Progenitor cell of endocrine pancreas (in vitro differentiated cells): ENCODE results near the gene TMEM190. TPM values are rescaled to one million over a fixed set of nuclear protein-coding genes. Genes with fewer than 3 reads are reported as not detected.

Source experiments
- DNase-seq: peaks from one replicate; pipeline ENCODE4 v3.0.0; 2021; ENCODE audit warnings: low spot score; ENCODE audit not compliant: unreplicated experiment
- H3K27ac Mint-ChIP-seq: 2 replicates; pipeline ENCODE4 v1.8.0; 2021; ENCODE audit warnings: mild to moderate bottlenecking, moderate library complexity, mixed read lengths
- H3K27me3 Mint-ChIP-seq: 2 replicates; pipeline ENCODE4 v1.8.0; 2021; ENCODE audit warnings: mixed read lengths
- H3K36me3 Mint-ChIP-seq: 2 replicates; pipeline ENCODE4 v1.8.0; 2022; ENCODE audit warnings: mixed read lengths; ENCODE audit not compliant: insufficient read depth
- H3K4me1 Mint-ChIP-seq: 2 replicates; pipeline ENCODE4 v1.8.0; 2021; ENCODE audit warnings: low read depth, mixed read lengths
- H3K4me3 Mint-ChIP-seq: 2 replicates; pipeline ENCODE4 v1.8.0; 2021; ENCODE audit warnings: low read depth, mild to moderate bottlenecking, moderate library complexity, mixed read lengths
- H3K9me3 Mint-ChIP-seq: 2 replicates; pipeline ENCODE4 v1.8.0; 2021; ENCODE audit warnings: low read depth, mixed read lengths
- CTCF ChIP-seq: fragments of 200-600 bp; sonication (generic); IDR thresholded peaks from one replicate; pipeline ENCODE4 v1.5.0; 2021; ENCODE audit warnings: antibody characterized with exemption, mild to moderate bottlenecking; ENCODE audit not compliant: unreplicated experiment
- total RNA-seq: library from RNA; stranded (reverse); gene quantifications from 2 replicates; pipeline ENCODE4 v1.2.1, GENCODE V29; 2021

Gene TMEM190
- total RNA-seq, 1 donor from 2014 or later: 2.3 TPM

- DNase-seq: no peak
- Mint-ChIP-seq H3K27me3 (peaks cover 32% of the 10 kb centered on the region), H3K4me1 (peaks cover 6% of the 10 kb centered on the region), H3K27ac (peak overlapping the region; percentile 20), H3K4me3 (no peak overlapping the region), H3K9me3 (no peaks in the 10 kb centered on the region), H3K36me3 (peaks cover 8% of the 10 kb centered on the region)
- TF ChIP-seq CTCF: no peak
Observed at GRCh38 chr19:55348317-55349034, 28.1 kb upstream of the TMEM190 start.

DNA sequence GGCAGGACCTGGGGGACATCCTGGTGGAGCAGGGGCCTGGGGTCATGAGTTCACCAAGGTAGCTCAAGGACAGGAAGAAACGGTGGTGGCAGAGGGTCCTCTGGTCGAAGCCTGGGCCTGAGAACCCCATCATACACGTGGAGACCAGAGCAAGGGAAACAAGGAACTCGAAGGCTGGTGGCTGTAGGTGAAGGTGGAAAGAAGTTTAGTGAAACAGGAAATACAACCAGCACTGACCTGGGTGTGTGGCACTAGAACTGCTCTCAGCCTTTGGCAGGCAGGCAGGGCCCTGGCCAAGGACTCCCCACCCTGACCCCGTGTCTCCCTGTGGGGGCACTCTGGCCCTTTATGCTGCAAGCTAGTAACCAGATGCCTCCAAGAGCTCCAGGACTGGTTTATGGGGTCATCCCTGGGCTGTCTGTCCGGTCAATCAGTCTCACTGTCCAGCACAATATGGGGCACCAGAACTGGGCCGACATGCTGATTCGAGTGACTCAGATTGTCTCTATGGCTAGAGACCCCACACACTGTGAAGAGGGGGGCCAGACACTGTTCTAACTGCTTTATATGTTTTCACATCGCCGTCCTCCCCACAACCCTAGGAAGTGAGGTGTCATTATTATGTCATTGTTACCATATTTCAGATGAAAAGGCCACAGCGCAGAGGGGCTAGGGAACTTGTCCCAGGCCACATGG is 25.9 kb upstream of the TMEM190 start:
- no peak overlapping the region for H3K27ac Mint-ChIP-seq
- no peaks in the 10 kb centered on the region for H3K9me3 Mint-ChIP-seq
- H3K36me3 Mint-ChIP-seq: peaks cover 2% of the 10 kb centered on the region
- peaks cover 6% of the 10 kb centered on the region for H3K4me1 Mint-ChIP-seq
- no peak for DNase-seq
- peaks cover 44% of the 10 kb centered on the region for H3K27me3 Mint-ChIP-seq
- no peak for TF ChIP-seq CTCF
- H3K4me3 Mint-ChIP-seq: no peak overlapping the region

GRCh38 chr19:55352040-55352439 is 24.6 kb upstream of the TMEM190 start:
- Mint-ChIP-seq H3K27me3 (peaks cover 56% of the 10 kb centered on the region), H3K27ac (no peak overlapping the region), H3K9me3 (no peaks in the 10 kb centered on the region), H3K4me1 (peaks cover 6% of the 10 kb centered on the region), H3K4me3 (no peak overlapping the region), H3K36me3 (peaks cover 2% of the 10 kb centered on the region)
- no peak for TF ChIP-seq CTCF
- DNase-seq: no peak

- Mint-ChIP-seq H3K4me3 (no peak overlapping the region), H3K27me3 (peaks cover 63% of the 10 kb centered on the region), H3K4me1 (peaks cover 6% of the 10 kb centered on the region), H3K27ac (no peak overlapping the region), H3K9me3 (no peaks in the 10 kb centered on the region), H3K36me3 (peaks cover 2% of the 10 kb centered on the region)
- no peak for DNase-seq
- no peak for TF ChIP-seq CTCF
Observed at GRCh38 chr19:55352549-55353145, 24.0 kb upstream of the TMEM190 start.

DNA sequence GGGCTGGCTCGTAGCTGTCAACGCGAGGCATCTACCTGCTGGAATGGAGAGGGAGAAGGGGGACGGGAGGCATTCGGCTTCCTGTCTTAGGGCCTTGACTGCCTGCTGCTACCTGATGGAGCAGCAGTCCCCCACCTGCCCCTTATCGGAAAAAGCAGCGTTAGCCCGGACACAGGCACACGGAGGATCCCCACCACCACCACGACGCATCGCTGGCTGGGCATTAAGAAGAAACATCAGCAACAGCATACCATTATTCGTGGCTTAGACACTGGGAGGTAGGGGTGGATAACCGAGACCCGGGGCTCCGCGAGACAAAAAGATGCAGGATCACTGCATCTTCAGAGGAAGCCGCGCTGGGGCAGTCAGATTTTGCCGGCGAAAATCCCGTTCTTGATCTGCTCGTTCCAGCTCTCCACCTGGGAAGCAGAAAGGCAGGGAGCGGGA is 23.2 kb upstream of the TMEM190 start:
- Mint-ChIP-seq H3K27me3 (peaks cover 68% of the 10 kb centered on the region), H3K36me3 (no peaks in the 10 kb centered on the region), H3K9me3 (no peaks in the 10 kb centered on the region), H3K4me1 (peaks cover 4% of the 10 kb centered on the region), H3K27ac (no peak overlapping the region), H3K4me3 (peak overlapping the region; percentile 42)
- no peak for TF ChIP-seq CTCF
- no peak for DNase-seq
